HG03280 (cell line): ENCODE measurements around the gene CLCN3.
"Not testable (repeated sequence)": the region's sequence is repeated elsewhere in the genome, so short reads cannot be mapped to it uniquely, and the experiment has no call there.

Experiments
- ATAC-seq: cut with Tn5 transposase; IDR thresholded peaks from one replicate; pipeline ENCODE4 v1.9.1; 2021; ENCODE audit warnings: mild to moderate bottlenecking, moderate library complexity; ENCODE audit not compliant: unreplicated experiment

CLCN3 gene

DNA sequence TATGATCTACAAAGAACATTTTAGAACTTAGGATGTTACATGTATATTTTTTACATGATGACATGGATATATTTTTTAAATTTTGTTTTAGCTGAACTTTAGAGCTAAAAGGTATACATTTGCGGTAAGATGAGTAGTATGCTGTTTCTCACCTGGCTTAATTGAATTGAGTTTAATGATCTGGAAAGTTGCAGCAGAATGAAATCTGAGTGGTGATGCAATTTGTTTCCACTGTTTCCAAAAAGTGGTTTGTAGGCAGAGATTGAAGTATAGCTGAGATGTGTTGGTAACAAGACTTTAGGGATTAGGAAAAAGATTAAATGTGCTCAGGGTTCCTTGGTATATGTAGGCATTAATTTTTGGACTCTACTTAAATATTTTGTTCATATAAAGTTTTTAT is 69.3 kb downstream of the CLCN3 start:
- no peak for ATAC-seq

DNA sequence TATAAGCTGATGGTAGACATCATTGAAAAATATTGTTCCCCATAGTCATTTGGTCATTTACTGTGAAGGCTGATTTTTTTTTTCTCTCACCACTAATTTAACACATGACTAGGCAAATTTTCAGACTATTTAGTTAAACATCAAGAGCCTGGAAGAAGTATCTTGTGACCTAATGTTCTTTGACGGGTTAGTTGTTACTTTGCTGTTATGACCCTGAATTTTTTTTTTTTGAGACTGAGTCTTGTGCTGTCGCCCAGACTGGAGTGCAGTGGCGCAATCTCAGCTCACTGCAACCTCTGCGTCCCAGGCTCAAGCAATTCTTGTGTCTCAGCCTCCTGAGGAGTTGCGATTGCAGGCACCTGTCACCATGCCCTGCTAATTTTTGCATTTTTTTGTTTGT is 70.4 kb downstream of the CLCN3 start:
- no peak for ATAC-seq

GRCh38 chr4:169698331-169698730 is 78.0 kb downstream of the CLCN3 start:
- no peak for ATAC-seq

DNA sequence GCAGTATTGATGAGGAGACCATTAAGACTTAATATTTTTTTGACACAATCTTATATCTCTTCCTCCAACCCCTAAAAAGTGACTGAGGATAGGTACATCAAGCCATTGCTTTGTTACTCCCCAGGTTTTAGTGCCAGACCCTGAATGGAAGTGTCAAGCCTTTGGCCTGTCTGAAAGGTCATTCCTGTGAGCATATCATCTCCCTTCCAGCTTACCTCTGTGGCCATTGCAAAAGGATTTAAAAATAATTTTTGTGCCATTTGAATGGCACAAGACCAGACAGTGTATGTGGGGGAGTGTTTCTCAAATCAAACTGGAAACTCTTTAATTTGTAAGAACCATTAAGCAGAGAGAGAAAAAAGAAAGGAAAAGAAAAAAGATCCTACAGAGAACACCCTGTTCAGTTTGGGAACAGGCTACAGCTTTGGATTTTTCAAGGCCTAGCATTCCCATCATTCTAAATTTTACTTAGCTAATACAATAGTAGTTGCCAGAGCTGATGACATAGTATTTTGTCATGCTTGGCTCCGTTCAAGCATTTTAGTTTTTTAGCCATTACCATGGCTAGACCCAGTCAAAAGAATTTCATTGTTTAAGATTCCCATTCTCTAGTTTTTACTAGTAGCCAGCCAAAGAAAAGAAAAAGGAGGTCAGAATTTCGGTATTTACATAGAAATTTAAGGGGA is 87.7 kb downstream of the CLCN3 start:
- ATAC-seq: no peak

GRCh38 chr4:169715826-169716225 is 95.4 kb downstream of the CLCN3 start:
- ATAC-seq: no peak

GRCh38 chr4:169716677-169717076 is 96.3 kb downstream of the CLCN3 start:
- no peak for ATAC-seq

GRCh38 chr4:169720529-169720928 is 100.2 kb downstream of the CLCN3 start:
- ATAC-seq: no peak

DNA sequence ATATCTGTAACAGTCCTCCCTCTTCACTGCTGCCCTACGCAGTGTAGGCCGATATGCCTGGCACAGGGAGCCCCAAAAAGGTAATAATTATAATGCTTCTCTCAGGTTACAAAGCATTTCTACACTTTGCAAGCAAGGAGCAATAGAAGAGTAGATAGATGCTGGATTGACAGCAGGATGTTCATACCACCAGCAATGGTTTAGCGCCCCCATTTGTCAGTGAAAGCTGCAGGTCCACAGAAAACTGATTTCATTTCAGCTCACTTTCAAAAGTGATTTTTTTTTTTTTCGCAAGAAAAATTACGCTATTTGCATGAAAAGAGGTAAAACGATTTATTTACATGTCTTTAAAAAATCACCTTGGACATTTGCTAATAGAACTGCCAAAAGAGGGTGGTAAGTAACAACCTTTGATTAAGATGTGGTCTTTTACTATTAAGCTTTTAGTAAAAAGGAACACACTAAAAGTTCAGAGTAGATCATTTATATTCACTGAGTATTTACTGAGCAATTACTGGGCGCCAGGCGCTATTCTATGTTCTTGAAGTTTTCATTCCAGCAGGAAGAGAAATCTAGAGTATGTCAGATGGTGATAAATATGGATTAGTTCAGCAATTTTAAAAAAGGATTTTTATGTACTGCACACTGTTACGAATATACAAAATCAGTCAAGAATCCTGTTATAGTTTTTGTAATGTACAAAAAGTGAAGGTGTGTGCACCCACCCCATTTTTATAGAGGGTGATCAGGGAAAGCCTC is 103.0 kb downstream of the CLCN3 start:
- ATAC-seq: no peak

- no peak for ATAC-seq
Measured at GRCh38 chr4:169724260-169724659, 103.9 kb downstream of the CLCN3 start.

DNA sequence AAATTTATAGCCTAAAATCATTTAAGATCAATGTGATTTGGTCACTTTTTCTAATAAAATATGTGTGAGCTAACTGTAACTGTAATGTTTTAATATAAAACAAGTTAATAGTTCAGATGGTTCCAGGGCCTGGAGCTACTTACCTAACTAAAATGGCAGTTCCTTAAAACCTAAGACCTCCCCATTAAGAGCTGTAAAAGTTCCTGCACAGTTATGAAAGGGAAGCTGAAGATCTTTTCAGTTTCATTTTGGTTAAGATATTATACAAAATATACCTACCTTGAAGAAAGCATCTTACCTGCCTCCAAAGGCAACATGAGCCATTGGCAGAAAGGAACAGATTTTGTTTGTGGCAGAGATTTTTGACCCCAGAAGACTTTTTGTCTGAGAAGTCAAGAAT is 107.2 kb downstream of the CLCN3 start:
- ATAC-seq: no peak

DNA sequence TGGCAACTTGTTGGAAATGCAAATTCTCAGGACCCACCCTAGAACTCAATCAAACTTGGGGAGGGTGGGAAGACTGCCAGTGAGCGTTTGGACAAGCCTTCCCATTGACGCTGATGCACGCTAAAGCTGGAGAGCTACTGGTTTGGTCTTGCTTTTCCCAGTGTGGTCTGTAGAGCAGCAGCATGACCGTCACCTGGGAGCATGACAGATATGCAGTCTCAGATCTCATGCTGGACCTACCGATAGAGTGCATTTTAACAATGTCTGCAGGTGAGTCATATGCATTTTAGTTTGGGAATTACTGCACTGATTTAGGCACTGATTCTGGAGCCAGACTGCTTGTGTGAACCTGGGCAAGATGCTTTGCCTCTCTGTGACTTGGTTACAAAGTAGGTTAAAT is 110.2 kb downstream of the CLCN3 start:
- no peak for ATAC-seq

DNA sequence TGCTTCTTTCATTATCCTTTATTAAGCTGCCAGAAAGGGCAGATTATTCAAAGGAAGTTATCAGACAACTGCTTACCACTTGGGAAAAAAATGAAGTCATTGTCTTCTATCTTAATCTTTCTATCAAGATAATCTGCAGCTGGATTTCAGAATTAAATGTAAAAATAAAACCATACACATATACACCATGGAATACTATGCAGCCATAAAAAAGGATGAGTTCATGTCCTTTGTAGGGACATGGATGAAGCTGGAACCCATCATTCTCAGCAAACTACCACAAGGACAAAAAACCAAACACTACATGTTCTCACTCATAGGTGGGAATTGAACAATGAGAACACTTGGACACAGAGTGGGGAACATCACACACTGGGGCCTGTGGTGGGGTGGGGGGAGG is 118.2 kb downstream of the CLCN3 start:
- not testable (repeated sequence) for ATAC-seq

DNA sequence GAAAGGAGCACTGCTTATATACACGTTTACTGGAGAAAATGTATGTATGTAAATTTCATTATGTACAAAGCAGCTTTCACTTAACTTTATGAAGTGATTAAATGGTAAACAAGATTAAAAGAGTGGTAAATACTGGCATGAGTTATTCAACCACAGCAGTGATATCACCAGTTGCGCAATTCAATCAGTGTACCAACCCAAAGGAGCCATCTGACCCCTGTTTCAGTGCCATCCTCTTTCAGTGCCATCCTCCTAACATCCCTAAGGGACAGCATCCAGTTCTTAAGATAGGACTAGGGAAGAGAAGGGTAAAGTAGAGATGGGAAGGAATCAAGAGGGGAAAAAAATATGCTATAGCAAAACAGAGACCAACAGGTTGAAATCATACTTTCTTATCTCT is 121.2 kb downstream of the CLCN3 start:
- no peak for ATAC-seq

GRCh38 chr4:169744601-169745000 is 124.2 kb downstream of the CLCN3 start:
- ATAC-seq: no peak

GRCh38 chr4:169745291-169745690 is 124.9 kb downstream of the CLCN3 start:
- ATAC-seq: no peak

GRCh38 chr4:169756971-169757574 is 136.7 kb downstream of the CLCN3 start:
- ATAC-seq: peak; percentile 18

- ATAC-seq: peak; percentile 97
Measured at GRCh38 chr4:169757575-169758184, 137.3 kb downstream of the CLCN3 start, which contains the start of gene HPF1. TSS of gene HPF1 (minus strand) at chr4:169757944. CDS start at chr4:169757877, 67 bp downstream.

- ATAC-seq: no peak
Measured at GRCh38 chr4:169758401-169758962, 138.1 kb downstream of the CLCN3 start.

- no peak for ATAC-seq
Measured at GRCh38 chr4:169761846-169762245, 141.5 kb downstream of the CLCN3 start.

DNA sequence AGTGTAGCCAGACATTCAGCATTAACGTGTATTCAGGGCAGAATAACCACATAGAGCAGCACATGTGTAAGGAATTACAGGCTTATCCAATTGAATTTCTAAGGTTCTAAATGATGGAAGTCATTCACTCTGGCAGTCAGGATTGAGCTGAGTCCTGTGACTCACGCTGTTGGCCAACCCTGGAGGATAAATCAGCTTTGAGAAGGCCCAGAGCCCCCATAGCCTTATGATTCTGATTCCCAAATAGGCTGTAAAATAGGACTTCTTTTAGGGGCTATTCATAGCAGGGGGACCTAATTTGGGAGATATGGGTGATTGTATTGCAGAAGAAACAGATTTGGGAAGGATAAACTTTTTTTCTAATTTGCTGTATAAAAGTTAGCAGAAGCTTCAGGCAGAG is 145.5 kb downstream of the CLCN3 start:
- ATAC-seq: no peak

DNA sequence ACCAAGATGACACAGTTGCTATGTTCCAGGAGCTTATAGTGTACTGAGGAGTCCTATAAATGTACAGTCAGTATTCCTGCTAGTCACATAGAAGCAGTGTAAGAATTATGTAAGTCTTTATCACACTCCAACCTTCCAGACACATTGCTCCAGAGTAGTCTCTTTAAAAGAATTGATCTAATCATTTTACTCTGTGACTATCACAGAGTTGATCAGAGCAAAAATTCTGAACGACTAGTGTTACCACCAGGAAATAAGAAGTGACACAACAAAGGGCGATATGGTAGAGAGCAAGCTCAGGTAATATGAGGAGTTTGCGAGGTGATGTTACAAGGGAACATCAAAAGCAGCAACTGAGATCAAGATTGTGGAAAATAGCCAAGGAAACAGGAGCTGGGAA is 146.4 kb downstream of the CLCN3 start:
- ATAC-seq: no peak
